ENCODE results near the gene CSTB. TPM values are rescaled to one million over a fixed set of nuclear protein-coding genes. Genes with fewer than 3 reads are reported as not detected.
A peak's percentile ranks its signal among the peaks of the same experiment; 100 is the strongest.

CSTB gene
- total RNA-seq, 1 experiment from 2014 or later, result 36.1 TPM

GRCh38 chr21:43733060-43733459, 43.0 kb downstream of the CSTB start:
- Mint-ChIP-seq H3K27ac (no peak overlapping the region), H3K4me1 (peaks cover 14% of the 10 kb centered on the region), H3K27me3 (ENCODE audit: low read depth) (no peaks in the 10 kb centered on the region), H3K36me3 (0 out of 2 replicates have a peak, but pooled peaks cover 2% of the 10 kb centered on the region), H3K4me3 (no peak overlapping the region), H3K9me3 (no peaks in the 10 kb centered on the region)
- ChIA-PET POLR2A (no interaction called here), CTCF (no interaction called here)
- DNase-seq (ENCODE audit: low spot score) (no peak), ATAC-seq (no peak)
- TF ChIP-seq FOXP1 (CRISPR knock-in tag; IDR thresholded peaks at IDR 0.05; ENCODE audit: borderline replicate concordance), result no peak
- TF ChIP-seq HMGXB4 (CRISPR knock-in tag; IDR thresholded peaks at IDR 0.05), result no peak
- TF ChIP-seq MLX (CRISPR knock-in tag; IDR thresholded peaks at IDR 0.05), result no peak
- TF ChIP-seq PRDM15 (CRISPR knock-in tag; IDR thresholded peaks at IDR 0.05), result no peak
- TF ChIP-seq E2F5 (CRISPR knock-in tag; IDR thresholded peaks at IDR 0.05), result no peak
- no peak for TF ChIP-seq ATF6 (CRISPR knock-in tag; IDR thresholded peaks at IDR 0.05)
- no peak for TF ChIP-seq NFE2L1 (CRISPR knock-in tag; IDR thresholded peaks at IDR 0.05)

GRCh38 chr21:43731891-43732711, 44.0 kb downstream of the CSTB start:
- H3K9me3 Mint-ChIP-seq, result no peaks in the 10 kb centered on the region
- POLR2A ChIA-PET, result no interaction called here
- TF ChIP-seq RORB (CRISPR knock-in tag; IDR thresholded peaks at IDR 0.05) (no peak), ZNF263 (CRISPR knock-in tag; IDR thresholded peaks at IDR 0.05; ENCODE audit: low read depth) (no peak), NR1H2 (CRISPR knock-in tag; IDR thresholded peaks at IDR 0.05) (no peak), TP53 (CRISPR knock-in tag; IDR thresholded peaks at IDR 0.05) (no peak), PREB (CRISPR knock-in tag; IDR thresholded peaks at IDR 0.05; ENCODE audit: borderline replicate concordance) (no peak), ZBTB43 (CRISPR knock-in tag; IDR thresholded peaks at IDR 0.05) (no peak), JAZF1 (CRISPR knock-in tag; IDR thresholded peaks at IDR 0.05) (no peak), CREM (CRISPR knock-in tag; IDR thresholded peaks at IDR 0.05) (no peak)
- no peak for ATAC-seq
- H3K4me3 Mint-ChIP-seq, result no peak overlapping the region
- peaks cover 19% of the 10 kb centered on the region for H3K4me1 Mint-ChIP-seq
- CTCF ChIA-PET, result interaction anchor here (0.8 kb wide), 1 partner anchor 85 kb away, joined by 3 read pairs; no protein-coding TSS in a partner anchor
- peak overlapping the region; percentile 88; the same call in 1 of the 2 replicates for H3K27ac Mint-ChIP-seq
- 0 out of 2 replicates have a peak, but pooled peaks cover 2% of the 10 kb centered on the region for H3K36me3 Mint-ChIP-seq
- no peaks in the 10 kb centered on the region for H3K27me3 Mint-ChIP-seq (ENCODE audit: low read depth)
- DNase-seq (ENCODE audit: low spot score), result no peak

Measured in WTC11 (cell line).